Esophagus squamous epithelium (tissue), 5 donors: Measurements from ENCODE around the gene SUCLG2. TPM values are rescaled to one million over a fixed set of nuclear protein-coding genes. Genes with fewer than 3 reads are reported as not detected.

ENCODE experiments used
- DNase-seq: peaks from one replicate; lab custom pipeline; 2025; lab: John Stamatoyannopoulos, UW
- H3K27ac ChIP-seq, 4 donors: fragments of 200-600 bp; sonication (generic); one replicate each; pipeline ENCODE4 v1.5.1; 2016 to 2019; ENCODE audit warnings: mild to moderate bottlenecking in 1 of 4
- H3K27me3 ChIP-seq, 4 donors: fragments of 200-600 bp; sonication (generic); 1 replicate in 3 of 4; 2 replicates in 1 of 4; pipeline versions ENCODE4 v1.5.1 to v1.6.0; 2017 to 2021; ENCODE audit warnings: antibody characterized with exemption in 1 of 4
- H3K36me3 ChIP-seq, 3 donors: fragments of 200-600 bp; sonication (generic); one replicate each; pipeline ENCODE4 v1.5.1; 2016 to 2019
- H3K4me1 ChIP-seq, 3 donors: fragments of 200-600 bp; sonication (generic); one replicate each; pipeline ENCODE4 v1.5.1; 2017 to 2019
- H3K4me3 ChIP-seq, 4 donors: fragments of 200-600 bp; sonication (generic); 1 replicate in 3 of 4; 2 replicates in 1 of 4; pipeline ENCODE4 v1.5.1; 2016 to 2019; ENCODE audit warnings: mild to moderate bottlenecking in 2 of 4, moderate library complexity in 1 of 4
- H3K9me3 ChIP-seq, 3 donors: fragments of 200-600 bp; sonication (generic); one replicate each; pipeline ENCODE4 v1.5.1; 2016 to 2019
- CTCF ChIP-seq, 6 experiments: fragments of 450-650 bp in 4 of 6; fragments of 200-600 bp in 2 of 6; sonication (generic) in 2 of 6; IDR thresholded peaks; one replicate each; pipeline ENCODE4 v1.5.1; 2016 to 2019; ENCODE audit warnings: antibody characterized with exemption in 6 of 6, mild to moderate bottlenecking in 4 of 6, moderate library complexity in 4 of 6
- POLR2A ChIP-seq, 4 donors: fragments of 450-650 bp; IDR thresholded peaks; one replicate each; pipeline ENCODE4 v1.6.1; 2017; ENCODE audit warnings: antibody characterized with exemption in 4 of 4, mild to moderate bottlenecking in 4 of 4, moderate library complexity in 3 of 4
- WGBS, 2 donors: methylation state at CpG; one replicate each; pipeline ENCODE4 v1.1.5; 2018; 5-methylcytosine and 5-hydroxymethylcytosine counted together
- intact Hi-C: fragments of 100-400 bp; cut with DNase I; formaldehyde crosslinking; loops from one replicate; pipeline ENCODE4 v1.15.0; 2022
- total RNA-seq, 4 donors: library from RNA; depleted of rRNA; stranded (reverse); fragments of >200 nt; gene quantifications; one replicate each; pipeline ENCODE4 v1.1.0, GENCODE V29; 2016
- donor health status: DM: yes; HTN: yes; CAD: no.

Gene SUCLG2
- total RNA-seq, 4 donors from 2014 or later, result 29.4 to 55.4 (median 38.8) TPM

- 90 to 92% methylated on average over 4 of the region's 4 CpGs for WGBS, 2 donors
- intact Hi-C loops, result no loop called here
- H3K27me3 ChIP-seq, result no peaks in the 10 kb centered on the region
- DNase-seq, result no peak
- H3K27ac ChIP-seq, result no peak overlapping the region
- TF ChIP-seq CTCF (IDR thresholded peaks at IDR 0.05) (no peak), POLR2A (IDR thresholded peaks at IDR 0.05) (no peak)
- H3K9me3 ChIP-seq, result no peaks in the 10 kb centered on the region
- no peaks in the 10 kb centered on the region for H3K4me1 ChIP-seq
- peaks cover 0 to 49% (median 0%) of the 10 kb centered on the region in 3 donors for H3K36me3 ChIP-seq
- no peak overlapping the region for H3K4me3 ChIP-seq
These were observed 132.3 kb downstream of the SUCLG2 start for GRCh38 chr3:67522081-67522480.

- Histone ChIP-seq H3K27me3 (no peaks in the 10 kb centered on the region), H3K9me3 (no peaks in the 10 kb centered on the region), H3K27ac (no peak overlapping the region), H3K4me1 (no peaks in the 10 kb centered on the region), H3K36me3 (peaks cover 0 to 49% (median 0%) of the 10 kb centered on the region in 3 donors), H3K4me3 (no peak overlapping the region)
- intact Hi-C loops, result no loop called here
- 88 to 94% methylated on average over 5 of the region's 5 CpGs for WGBS, 2 donors
- TF ChIP-seq POLR2A (IDR thresholded peaks at IDR 0.05), result no peak
- TF ChIP-seq CTCF (IDR thresholded peaks at IDR 0.05), result no peak
- DNase-seq, result no peak
These were observed 133.3 kb downstream of the SUCLG2 start for GRCh38 chr3:67521053-67521646.

GRCh38 chr3:67518236-67518635 is 136.2 kb downstream of the SUCLG2 start:
- intact Hi-C loops, result no loop called here
- Histone ChIP-seq H3K4me3 (no peak overlapping the region), H3K27ac (no peak overlapping the region), H3K27me3 (no peaks in the 10 kb centered on the region), H3K4me1 (no peaks in the 10 kb centered on the region), H3K9me3 (no peaks in the 10 kb centered on the region), H3K36me3 (peaks cover 0 to 65% (median 0%) of the 10 kb centered on the region in 3 donors)
- no peak for TF ChIP-seq CTCF (IDR thresholded peaks at IDR 0.05)
- no peak for TF ChIP-seq POLR2A (IDR thresholded peaks at IDR 0.05)
- no peak for DNase-seq
- WGBS, 2 donors, result 82 to 83% methylated on average over 4 of the region's 4 CpGs

- no peak for DNase-seq
- WGBS, 2 donors, result 75 to 82% methylated on average over 2 of the region's 2 CpGs
- intact Hi-C loops, result no loop called here
- Histone ChIP-seq H3K36me3 (peaks cover 0 to 68% (median 0%) of the 10 kb centered on the region in 3 donors), H3K4me3 (no peak overlapping the region), H3K27ac (no peak overlapping the region), H3K4me1 (no peaks in the 10 kb centered on the region), H3K27me3 (no peaks in the 10 kb centered on the region), H3K9me3 (no peaks in the 10 kb centered on the region)
- TF ChIP-seq CTCF (IDR thresholded peaks at IDR 0.05) (no peak), POLR2A (IDR thresholded peaks at IDR 0.05) (no peak)
These were observed 136.6 kb downstream of the SUCLG2 start for GRCh38 chr3:67517781-67518180.

GRCh38 chr3:67516496-67516895 is 137.9 kb downstream of the SUCLG2 start:
- Histone ChIP-seq H3K4me1 (no peaks in the 10 kb centered on the region), H3K9me3 (no peaks in the 10 kb centered on the region), H3K36me3 (peaks cover 0 to 68% (median 0%) of the 10 kb centered on the region in 3 donors), H3K4me3 (no peak overlapping the region), H3K27ac (no peak overlapping the region), H3K27me3 (no peaks in the 10 kb centered on the region)
- 79% methylated on average over 2 of the region's 2 CpGs for WGBS, 2 donors
- intact Hi-C loops, result no loop called here
- DNase-seq, result no peak
- TF ChIP-seq POLR2A (IDR thresholded peaks at IDR 0.05), result no peak
- TF ChIP-seq CTCF (IDR thresholded peaks at IDR 0.05), result no peak
